ENCODE data around the gene HYDIN.

The HYDIN gene

DNA sequence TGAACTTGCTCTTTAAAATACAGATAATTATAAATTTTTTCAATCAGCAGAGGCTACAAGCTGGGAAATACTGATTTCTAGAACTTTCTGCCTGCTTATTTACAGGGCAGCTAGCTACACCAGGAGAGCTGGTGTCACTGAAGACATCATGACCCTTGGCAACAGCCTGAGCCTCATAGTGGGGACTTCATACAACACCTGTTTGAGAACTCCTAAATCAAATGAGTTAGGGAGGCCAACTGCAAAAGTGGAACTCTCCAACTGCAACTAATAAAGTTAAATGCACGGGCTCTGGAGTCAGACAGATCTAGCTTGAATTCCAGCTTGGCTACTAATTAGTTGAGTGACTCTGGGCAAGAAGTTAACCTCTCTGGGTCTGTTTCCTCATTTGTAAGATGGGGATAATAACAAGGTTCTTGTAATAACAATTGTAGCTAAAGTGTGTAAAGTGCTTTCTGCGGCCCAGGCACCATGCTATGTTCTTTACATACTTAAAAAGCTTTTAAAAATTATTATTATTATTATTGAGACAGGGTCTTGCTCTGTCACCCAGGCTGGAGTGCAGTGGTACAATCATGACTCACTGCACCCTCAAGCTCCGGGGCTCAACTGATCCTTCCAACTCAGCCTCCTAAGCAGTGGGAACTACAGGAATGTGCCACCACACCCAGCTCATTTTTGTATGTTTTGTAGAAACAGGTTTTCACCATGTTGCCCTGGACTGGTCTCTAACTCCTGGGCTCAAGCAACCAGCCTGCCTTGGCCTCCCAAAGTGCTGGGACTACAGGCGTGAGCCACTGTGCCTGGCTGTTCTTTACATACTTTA lies 462.9 kb downstream of the HYDIN start:
- no peak for DNase-seq (ENCODE audit: low read depth in 2 of 2)

DNA sequence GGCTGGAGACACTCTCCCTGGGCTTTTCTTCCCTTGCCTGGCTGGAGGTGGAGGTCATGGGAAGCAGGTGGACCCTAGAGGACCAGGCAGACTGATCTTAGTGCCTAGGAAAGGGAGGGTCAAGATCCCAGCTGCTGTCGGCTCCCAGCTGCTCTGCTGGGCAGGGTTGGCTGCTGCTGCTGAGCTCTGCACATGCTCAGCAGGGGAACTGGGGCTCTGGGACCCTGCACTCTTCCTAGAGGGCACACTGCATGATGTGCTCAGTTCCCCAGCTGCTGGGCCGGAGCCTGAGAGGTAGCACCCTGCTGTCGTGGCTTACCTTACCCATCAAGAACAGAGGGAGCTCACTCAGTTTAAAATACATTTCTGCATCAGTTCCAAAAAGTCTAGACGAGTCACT lies 463.9 kb downstream of the HYDIN start:
- no peak for DNase-seq (ENCODE audit: low read depth in 2 of 2)

DNA sequence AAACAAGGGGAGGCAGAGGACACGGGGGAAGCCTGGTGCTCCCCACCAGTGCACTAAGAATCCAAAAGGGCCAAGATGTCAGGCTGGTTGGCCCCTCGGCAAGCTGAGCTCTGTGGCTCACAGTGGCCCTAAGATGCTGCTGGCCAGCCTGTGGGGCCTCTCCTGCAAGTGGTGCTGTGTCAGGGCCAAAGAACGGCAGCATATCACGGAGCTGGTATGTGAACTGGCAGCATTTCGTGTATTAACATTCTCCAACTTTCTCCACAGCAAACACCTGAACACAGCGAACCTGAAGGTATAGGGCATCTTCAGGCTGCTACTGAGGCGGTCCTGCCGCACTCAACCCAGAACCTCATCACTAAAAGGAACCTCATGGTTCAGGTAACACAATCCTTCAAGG lies 464.3 kb downstream of the HYDIN start:
- DNase-seq (ENCODE audit: low read depth in 2 of 2) = no peak

DNA sequence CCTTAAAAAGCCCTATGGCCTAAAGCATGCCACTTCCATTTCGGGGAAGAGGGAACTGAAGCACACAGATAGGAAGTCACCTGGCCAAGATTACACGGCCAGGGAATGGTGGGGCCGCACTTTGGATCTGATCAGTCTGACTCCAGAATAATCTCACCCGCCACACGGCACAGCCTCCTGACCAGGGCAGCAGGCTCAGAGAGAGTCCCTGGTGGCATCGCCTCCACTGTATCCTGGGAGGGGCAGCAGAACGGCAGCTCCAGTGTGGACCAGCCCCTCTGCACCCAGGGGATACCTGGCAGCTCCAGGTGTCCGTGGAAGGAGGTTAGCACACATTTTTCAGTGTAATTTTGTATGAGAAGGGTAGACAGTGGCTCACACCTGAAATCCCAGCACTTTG lies 465.0 kb downstream of the HYDIN start:
- DNase-seq (ENCODE audit: low read depth in 2 of 2) = no peak

DNA sequence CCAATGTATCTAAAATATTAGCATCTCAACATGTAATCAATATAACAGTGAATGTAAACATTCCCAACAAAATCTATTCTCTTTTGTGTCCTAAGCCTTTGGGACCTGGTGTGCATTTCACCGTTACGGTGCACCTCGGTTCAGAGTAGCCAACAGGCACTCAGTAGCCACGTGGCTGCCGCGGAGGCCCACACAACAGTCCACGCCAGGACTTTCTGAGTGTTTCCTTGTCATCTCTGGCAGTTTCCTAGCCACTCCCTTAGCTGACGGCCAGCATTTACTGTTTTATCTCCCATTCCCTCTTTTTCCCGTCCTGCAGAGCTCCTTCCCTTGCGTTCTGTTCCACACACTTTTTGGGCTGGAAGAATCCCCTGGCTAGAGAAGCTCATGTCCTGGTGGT lies 465.9 kb downstream of the HYDIN start:
- no peak for DNase-seq (ENCODE audit: low read depth in 2 of 2)

DNA sequence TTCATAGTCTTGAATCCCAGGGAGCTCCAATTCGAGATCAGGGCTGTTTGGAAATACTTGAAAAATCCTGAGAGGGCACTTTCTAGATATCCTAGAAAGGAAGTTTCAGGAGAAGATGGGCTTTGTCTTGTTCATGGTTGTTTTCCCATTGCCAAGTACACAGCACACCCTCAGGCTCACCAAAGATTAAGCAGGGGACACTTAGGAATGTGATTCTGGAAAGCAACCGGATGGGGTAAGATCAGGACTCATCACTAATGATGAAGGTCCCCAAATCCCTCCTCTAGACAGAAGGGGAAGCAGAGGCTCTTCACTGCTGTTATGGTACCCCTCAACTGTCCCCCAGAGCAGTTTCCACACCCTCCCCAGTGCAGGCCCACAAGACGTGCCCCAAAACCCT lies 470.3 kb downstream of the HYDIN start:
- no peak for DNase-seq (ENCODE audit: low read depth in 2 of 2)

DNA sequence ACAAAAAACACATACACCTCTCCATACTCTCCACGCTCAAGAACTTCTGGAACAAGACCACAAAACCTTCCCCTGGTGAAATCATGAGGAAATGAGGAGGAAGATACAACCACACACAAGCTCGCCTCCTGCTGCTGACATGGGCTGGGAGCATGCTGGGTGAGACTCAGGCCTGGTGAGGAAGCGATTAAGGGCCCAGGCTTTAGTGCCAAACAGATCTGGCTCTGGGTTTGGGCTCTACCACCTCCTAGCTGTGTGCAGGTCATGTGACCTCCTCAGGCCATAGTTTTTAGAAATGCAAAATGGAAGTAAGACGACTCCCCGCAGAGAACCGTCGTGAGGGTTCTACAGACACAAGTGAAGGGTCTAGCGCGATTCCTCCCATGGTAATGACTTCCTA lies 470.9 kb downstream of the HYDIN start:
- DNase-seq (ENCODE audit: low read depth in 2 of 2) = no peak

DNA sequence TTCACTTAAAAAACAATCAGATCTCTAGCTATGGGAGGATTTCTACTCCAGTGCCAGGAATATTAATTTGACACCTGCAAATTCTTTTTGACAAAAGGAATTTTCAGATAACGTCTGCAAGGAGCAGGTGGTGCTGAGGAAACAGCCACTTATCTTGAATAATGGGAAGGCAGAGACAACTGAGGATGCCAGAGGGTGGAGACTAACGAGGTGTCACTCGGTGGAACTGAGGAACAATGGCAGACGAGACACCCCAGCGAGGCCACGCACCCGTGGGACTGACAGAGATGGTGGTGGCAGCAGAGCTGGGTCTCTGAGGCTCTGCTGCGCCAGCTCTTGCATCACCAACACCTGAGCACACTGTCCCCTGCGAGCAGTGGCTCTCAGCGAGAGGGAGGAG lies 471.7 kb downstream of the HYDIN start:
- no peak for DNase-seq (ENCODE audit: low read depth in 2 of 2)

Data from stimulated activated CD8-positive, alpha-beta memory T cell treated with anti-CD3 and anti-CD28 coated beads, Interleukin-7, amount 100 ng/mL, for 4 hours (primary cell).